ENCODE data around the gene PPP1R1C. TPM values are rescaled to one million over a fixed set of nuclear protein-coding genes. Genes with fewer than 3 reads are reported as not detected.

The PPP1R1C gene
- total and polyA plus RNA-seq, 7 donors: 0.18 to 1.1 (median 0.31) TPM; not detected in 1

DNA sequence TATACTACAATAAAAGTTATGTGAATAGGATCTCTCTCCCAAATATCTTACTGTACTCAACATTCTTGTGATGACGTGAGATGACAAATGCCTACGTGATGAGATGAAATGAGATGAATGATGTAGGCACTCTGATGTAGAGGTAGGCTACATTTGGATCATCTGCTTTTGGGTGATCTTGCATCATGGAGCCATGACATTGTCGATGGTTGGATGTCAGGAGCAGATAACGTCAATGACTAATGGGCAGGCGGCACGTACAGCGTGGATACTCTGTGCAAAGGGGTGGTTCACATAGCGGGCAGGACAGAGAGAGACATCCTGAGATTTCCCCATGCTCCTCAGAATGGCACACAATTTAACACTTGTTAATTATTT, 40.8 kb upstream of the PPP1R1C start:
- no peak for ATAC-seq
- H3K36me3 ChIP-seq (ENCODE audit: insufficient read depth in 1 of 2, low read depth in 1 of 2): no peaks in the 10 kb centered on the region
- no peaks in the 10 kb centered on the region for H3K9me3 ChIP-seq
- H3K27me3 ChIP-seq (ENCODE audit: insufficient read depth in 3 of 3, low read length in 2 of 3): no peaks in the 10 kb centered on the region
- H3K4me3 ChIP-seq: no peak overlapping the region
- H3K4me1 ChIP-seq: no peaks in the 10 kb centered on the region
- WGBS, 3 donors: 93 to 96% (median 96%) methylated on average over 8 of the region's 8 CpGs
- intact Hi-C loops (cut with DNase I): no loop called here
- no peak overlapping the region for H3K27ac ChIP-seq
- DNase-seq: no peak
- TF ChIP-seq CTCF (IDR thresholded peaks at IDR 0.05): no peak

DNA sequence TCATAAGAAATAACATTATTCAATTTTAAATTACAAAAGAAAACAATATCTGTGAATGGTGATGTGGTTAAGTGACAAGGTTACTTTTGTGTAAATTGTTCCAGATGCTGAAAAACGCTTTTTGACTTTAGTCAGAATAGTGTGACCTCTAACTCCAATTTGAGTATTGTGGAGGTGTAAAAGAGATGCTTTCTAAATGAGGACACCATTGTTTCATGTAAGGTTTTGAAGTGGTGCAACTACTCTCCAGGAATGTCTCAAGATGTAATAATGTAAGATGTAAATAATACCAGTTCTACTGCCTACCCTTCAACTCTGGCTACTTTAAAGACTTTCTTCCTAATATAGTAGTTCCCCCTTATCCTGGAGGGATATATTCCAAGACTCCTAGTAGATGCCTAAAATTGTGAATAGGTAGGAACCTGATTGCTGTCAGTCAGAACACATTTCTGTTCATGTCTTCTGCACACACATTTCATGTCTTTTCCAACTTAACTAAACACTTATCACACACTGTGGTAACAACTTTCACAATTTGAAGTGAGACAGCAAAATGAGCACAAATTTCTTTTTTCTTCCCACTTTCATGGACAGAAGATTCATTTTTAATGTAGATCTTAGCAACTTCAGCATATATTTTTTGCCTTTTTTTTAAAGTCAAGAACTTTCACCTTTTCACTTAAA, 39.1 kb upstream of the PPP1R1C start:
- ATAC-seq (no peak), DNase-seq (no peak)
- no peaks in the 10 kb centered on the region for H3K4me1 ChIP-seq
- no peaks in the 10 kb centered on the region for H3K36me3 ChIP-seq (ENCODE audit: insufficient read depth in 1 of 2, low read depth in 1 of 2)
- H3K9me3 ChIP-seq: no peaks in the 10 kb centered on the region
- H3K4me3 ChIP-seq: no peak overlapping the region
- no peak for TF ChIP-seq CTCF (IDR thresholded peaks at IDR 0.05)
- H3K27me3 ChIP-seq (ENCODE audit: insufficient read depth in 3 of 3, low read length in 2 of 3): no peaks in the 10 kb centered on the region
- 61 to 77% (median 65%) methylated on average over 1 of the region's 1 CpG for WGBS, 3 donors
- intact Hi-C loops (cut with DNase I): no loop called here
- H3K27ac ChIP-seq: no peak overlapping the region

DNA sequence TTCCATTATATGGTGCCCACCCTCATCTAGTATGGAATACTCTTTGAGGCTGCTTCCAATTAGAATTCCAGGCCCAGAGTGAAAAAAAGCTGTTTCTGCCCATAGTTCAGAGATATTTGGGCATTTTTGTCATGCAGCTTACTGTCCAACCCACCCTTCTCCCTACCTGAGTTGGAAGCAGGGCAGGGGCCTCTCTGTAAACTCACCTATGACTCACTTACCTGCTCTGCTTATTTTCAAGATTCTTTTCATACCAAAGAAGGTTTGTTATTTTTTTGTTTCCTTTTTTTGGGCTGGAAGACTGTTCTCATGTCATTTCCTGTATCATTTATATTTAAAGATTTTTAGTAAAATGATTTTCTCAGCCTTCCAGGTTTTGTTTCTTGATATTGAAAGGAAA, 38.4 kb upstream of the PPP1R1C start:
- Histone ChIP-seq H3K4me3 (no peak overlapping the region), H3K36me3 (ENCODE audit: insufficient read depth in 1 of 2, low read depth in 1 of 2) (no peaks in the 10 kb centered on the region), H3K9me3 (no peaks in the 10 kb centered on the region), H3K27me3 (ENCODE audit: insufficient read depth in 3 of 3, low read length in 2 of 3) (no peaks in the 10 kb centered on the region), H3K27ac (no peak overlapping the region), H3K4me1 (no peaks in the 10 kb centered on the region)
- intact Hi-C loops (cut with DNase I): no loop called here
- no peak for TF ChIP-seq CTCF (IDR thresholded peaks at IDR 0.05)
- ATAC-seq: no peak
- DNase-seq: no peak

GRCh38 chr2:181948227-181948626, 37.4 kb upstream of the PPP1R1C start:
- Histone ChIP-seq H3K27ac (no peak overlapping the region), H3K4me1 (no peaks in the 10 kb centered on the region), H3K9me3 (no peaks in the 10 kb centered on the region), H3K27me3 (ENCODE audit: insufficient read depth in 3 of 3, low read length in 2 of 3) (no peaks in the 10 kb centered on the region), H3K4me3 (no peak overlapping the region), H3K36me3 (ENCODE audit: insufficient read depth in 1 of 2, low read depth in 1 of 2) (no peaks in the 10 kb centered on the region)
- ATAC-seq (no peak), DNase-seq (no peak)
- 85 to 93% (median 92%) methylated on average over 2 of the region's 2 CpGs for WGBS, 3 donors
- no peak for TF ChIP-seq CTCF (IDR thresholded peaks at IDR 0.05)
- intact Hi-C loops (cut with DNase I): no loop called here

GRCh38 chr2:181949047-181949446, 36.6 kb upstream of the PPP1R1C start:
- Histone ChIP-seq H3K27ac (no peak overlapping the region), H3K36me3 (ENCODE audit: insufficient read depth in 1 of 2, low read depth in 1 of 2) (no peaks in the 10 kb centered on the region), H3K27me3 (ENCODE audit: insufficient read depth in 3 of 3, low read length in 2 of 3) (no peaks in the 10 kb centered on the region), H3K4me1 (no peaks in the 10 kb centered on the region), H3K9me3 (no peaks in the 10 kb centered on the region), H3K4me3 (no peak overlapping the region)
- no peak for TF ChIP-seq CTCF (IDR thresholded peaks at IDR 0.05)
- ATAC-seq (no peak), DNase-seq (no peak)
- intact Hi-C loops (cut with DNase I): no loop called here
